IPS-NIHi7 (cell line): ENCODE data around the gene ANKEF1.

Source experiments
- DNase-seq: peaks from one replicate; pipeline ENCODE4 v3.0.0; 2012; ENCODE audit warnings: mixed read lengths; ENCODE audit errors: extremely low spot score

Gene ANKEF1

DNA sequence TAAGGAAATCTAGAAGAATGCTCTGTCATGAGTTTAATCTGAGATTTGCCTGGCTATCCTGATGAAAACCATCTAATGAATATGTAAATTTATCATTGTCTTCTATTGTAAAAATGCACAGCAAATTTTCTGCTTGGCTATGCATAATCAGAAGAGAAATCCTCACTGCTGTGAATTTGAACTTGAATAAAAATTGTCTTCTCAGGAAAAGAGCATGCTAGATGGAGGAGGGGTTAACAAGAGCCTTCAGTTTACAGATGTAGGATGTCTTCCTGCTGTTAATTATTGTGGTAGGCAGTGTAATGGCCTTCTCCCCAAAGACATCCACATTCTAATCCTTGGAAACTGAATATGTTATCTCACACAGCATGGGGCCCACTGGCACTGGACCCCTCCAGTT is 45.8 kb downstream of the ANKEF1 start:
- no peak for DNase-seq

DNA sequence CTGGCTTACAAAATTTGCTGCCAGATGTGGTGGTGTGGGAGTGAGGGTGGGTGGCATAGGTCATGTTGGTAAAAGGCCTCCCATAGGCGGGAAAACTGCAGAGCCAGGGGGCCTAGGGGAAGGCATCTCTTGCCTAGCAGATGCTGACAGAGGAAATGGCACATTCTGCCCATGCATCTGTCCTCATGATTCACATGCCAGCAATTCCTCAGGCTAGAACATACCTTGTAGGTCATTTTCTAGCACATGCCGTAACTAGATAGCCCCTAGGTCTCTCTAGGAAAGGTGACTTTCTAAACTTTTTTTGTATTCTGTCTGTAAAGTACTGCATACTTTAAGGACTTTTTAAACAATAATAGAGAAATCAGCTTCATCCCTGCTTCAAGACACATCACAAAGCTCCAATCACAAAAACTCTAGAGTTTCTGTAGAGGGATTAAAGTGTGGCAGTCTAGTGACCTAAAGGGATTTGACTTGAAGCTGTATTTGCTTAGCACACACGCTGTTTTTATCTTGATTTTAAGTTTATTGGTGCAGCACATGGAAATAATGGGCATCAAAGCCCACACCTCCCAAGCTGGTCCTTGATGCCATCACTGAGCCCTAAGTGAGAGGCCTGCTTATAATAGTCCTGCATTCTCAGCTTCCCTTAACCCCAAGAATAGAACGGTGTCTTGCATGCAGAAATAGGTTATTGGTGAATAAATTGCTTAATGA is 55.2 kb downstream of the ANKEF1 start:
- no peak for DNase-seq

DNA sequence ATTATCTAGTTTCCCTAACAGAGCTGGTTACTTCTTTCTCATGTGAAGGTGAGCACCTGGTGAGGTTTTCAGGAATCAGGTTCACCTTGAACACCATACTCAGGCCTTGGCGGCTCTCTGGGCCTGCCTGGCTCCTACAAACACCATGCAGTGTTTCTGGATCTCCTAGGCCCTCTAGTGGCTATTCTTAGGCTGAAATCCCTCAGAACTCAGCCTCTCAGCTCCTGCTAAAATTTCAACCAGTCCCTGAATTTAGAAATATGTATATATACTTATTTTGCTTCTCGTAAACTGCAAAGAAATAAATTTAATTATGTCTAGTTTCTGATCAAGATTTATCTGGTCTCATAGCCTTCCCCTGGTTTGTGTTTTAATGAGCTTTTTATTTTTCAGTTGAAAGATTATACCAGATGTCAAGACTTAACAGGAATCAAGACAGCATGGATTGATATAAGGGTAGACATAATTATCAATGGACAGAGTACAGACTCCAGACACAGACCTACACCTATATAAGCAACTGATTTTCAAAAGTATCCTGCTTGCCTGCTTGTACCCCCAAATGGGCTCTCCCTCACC is 55.9 kb downstream of the ANKEF1 start:
- peak; percentile 68 for DNase-seq

DNA sequence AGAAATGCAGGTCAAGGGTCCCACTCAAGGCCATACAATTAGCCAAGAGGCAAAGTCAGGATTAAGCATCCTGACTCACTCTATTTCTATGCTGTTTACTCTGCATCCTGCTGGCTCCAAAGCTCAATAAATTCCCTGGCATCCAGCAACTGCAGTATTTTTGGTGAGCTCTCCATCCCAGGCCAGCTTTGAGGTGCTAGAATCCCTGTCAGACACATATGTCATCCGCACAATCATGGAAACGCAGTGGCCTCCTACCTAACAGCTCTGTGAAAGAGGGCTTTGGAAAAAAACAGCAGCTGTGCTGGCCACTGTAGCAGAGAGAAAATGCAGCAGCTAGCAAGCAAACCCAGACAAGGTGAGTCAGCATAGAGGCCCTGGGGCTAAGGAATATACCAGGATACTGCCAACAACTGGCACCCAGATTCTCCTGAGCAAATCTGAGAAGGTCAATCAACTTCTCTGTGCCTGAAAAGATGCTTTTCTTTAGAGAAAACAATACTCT is 58.4 kb downstream of the ANKEF1 start:
- peak; percentile 27 for DNase-seq

DNA sequence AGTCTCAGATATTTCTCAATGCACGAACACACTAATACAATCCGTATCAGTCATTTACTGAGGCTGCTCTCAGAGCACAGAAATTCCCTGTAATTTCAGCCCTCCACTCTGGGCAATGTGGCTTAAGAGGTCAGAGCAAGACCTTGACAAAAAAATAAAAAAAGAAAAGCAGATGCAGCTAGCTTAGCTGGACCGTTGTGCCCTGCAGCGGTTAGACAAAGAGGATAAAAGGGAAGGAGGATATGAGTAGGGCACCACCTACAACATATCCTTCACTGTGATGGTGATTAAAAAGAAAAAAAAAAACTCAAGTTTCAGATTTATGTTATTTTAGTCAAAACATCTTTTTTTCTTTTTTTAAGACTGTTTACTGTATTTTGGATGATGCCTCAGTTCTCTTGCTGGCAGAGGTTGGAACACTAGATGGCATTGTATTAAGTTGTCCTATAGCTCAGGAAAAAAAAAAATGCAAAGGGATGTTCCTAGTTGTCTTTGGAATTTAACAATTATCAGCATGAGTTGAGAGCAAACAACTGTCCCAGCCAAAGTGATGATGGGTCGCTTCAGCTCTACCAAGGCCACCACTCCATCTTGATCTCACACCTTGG is 59.9 kb downstream of the ANKEF1 start:
- DNase-seq, result no peak

DNA sequence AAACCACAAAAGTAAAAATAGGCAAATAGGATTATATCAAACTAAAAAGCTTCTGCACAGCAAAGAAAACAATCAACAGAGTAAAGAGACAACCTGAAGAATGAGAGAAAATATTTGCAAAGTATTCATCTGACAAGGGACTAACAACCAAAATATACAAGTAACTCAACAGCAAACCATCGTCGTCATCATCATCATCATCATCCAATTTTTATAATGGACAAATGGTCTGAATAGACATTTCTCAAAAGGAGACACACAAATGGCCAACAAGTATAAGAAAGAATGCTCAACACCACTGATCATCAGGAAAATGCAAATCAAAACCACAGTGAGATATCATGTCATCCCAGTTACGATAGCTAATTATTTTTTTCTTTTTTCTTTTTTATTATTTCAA is 62.0 kb downstream of the ANKEF1 start:
- DNase-seq, result no peak

DNA sequence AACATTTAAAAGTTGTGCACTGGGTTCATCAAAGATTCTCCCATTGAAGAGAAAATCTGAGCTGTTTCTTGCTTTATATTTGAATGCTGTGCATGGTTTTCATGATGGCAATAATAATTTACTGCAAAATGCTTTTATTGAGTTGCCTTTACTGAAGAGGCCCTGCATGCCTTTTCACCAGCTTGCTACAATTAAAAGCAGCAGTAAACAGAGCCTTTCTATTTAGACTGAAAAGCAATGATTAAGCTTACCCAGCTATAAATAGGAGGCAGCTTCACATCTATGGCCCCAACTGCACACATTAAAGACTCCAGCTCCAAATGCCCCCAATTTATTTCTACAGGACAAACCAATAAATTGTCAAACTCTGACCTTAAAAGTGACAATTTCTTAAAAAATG is 70.3 kb downstream of the ANKEF1 start:
- no peak for DNase-seq
